Cardiac fibroblast (primary cell): ENCODE measurements around the gene GHDC.

ENCODE experiments used
- DNase-seq, 2 donors: peaks; one replicate each; pipeline versions ENCODE4 v3.0.0 to v3.0.0-alpha.2; 2010; ENCODE audit warnings: low read depth in 2 of 2
- H3K4me3 ChIP-seq, 2 donors: replicated peaks in 1 of 2; 1 replicate in 1 of 2; 2 replicates in 1 of 2; pipeline ENCODE4 v1.5.1; 2011; ENCODE audit warnings: low read depth in 2 of 2, low read length in 2 of 2, mild to moderate bottlenecking in 2 of 2, moderate library complexity in 1 of 2
- TF ChIP-seq, protein P1 (sequence below): IDR thresholded peaks from one replicate; pipeline ENCODE4 v1.5.1; 2011; ENCODE audit warnings: low read depth, mild to moderate bottlenecking, low read length, inconsistent platforms

Gene GHDC

DNA sequence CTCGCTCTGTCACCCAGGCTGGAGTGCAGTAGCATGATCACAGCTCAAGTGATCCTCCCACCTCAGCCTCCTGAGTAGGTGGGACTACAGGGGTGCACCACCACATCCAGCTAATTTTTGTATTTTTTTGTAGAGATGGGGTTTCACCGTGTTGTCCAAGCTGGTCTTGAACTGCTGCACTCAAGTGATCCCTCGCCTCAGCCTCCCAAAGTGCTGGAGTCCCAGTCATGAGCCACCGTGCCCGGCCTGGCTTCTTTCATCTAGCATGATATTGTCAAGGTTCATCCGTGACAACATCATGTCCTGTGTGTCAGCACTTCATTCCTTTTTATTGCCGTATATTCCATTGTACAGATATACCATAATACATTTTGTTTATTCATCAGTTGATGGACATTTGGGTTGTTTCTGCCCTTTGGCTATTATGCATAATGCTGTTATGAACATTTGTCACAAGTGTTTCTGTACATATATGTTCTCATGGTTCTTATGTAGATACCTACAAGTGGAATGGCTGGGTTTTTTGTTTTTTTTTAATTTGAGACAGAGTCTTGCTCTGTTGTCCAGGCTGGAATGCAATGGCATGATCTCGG lies 3.4 kb upstream of the GHDC start:
- TF ChIP-seq, protein P1, sequence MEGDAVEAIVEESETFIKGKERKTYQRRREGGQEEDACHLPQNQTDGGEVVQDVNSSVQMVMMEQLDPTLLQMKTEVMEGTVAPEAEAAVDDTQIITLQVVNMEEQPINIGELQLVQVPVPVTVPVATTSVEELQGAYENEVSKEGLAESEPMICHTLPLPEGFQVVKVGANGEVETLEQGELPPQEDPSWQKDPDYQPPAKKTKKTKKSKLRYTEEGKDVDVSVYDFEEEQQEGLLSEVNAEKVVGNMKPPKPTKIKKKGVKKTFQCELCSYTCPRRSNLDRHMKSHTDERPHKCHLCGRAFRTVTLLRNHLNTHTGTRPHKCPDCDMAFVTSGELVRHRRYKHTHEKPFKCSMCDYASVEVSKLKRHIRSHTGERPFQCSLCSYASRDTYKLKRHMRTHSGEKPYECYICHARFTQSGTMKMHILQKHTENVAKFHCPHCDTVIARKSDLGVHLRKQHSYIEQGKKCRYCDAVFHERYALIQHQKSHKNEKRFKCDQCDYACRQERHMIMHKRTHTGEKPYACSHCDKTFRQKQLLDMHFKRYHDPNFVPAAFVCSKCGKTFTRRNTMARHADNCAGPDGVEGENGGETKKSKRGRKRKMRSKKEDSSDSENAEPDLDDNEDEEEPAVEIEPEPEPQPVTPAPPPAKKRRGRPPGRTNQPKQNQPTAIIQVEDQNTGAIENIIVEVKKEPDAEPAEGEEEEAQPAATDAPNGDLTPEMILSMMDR: no peak
- no peak overlapping the region for H3K4me3 ChIP-seq
- DNase-seq: no peak

DNA sequence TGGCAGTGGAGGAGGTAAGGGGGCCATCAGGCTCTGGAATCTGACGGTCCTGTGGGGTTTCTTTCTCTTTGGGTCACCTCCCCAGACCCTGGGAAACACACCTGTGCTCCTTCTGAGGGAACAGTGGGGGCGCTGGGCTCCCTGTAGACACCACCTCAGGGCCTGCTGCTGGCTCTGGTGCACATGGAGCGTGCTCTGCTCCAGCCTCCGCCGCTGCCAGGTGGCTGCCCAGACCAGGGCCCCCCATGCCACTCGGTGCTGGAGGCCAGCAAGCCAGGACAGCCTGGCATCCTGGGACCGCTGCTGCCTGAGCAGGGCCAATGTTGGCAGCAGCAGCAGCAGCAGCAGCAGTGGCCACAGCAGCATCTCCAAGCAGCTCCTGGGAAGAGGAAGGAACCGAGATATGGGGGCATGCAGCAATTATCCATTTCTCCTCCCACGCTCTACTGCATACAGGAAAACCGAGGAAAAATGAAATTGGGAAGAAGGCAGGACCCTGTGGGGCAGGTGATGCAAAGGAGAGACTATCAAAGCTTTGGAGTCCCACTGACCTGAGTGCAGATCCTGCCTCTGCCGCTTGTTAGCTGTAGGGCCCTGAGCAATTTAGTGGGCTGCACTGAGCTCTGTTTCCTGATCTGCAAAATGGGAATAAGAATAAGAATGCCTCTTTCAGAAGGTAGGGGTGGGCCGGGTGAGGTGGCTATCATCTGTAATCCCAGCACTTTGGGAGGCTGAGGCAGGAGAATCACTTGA lies 902 bp downstream of the GHDC start:
- no peak for DNase-seq
- TF ChIP-seq, protein P1: no peak
- peak overlapping the region in 1 of 2 donors; percentile 75 for H3K4me3 ChIP-seq

DNA sequence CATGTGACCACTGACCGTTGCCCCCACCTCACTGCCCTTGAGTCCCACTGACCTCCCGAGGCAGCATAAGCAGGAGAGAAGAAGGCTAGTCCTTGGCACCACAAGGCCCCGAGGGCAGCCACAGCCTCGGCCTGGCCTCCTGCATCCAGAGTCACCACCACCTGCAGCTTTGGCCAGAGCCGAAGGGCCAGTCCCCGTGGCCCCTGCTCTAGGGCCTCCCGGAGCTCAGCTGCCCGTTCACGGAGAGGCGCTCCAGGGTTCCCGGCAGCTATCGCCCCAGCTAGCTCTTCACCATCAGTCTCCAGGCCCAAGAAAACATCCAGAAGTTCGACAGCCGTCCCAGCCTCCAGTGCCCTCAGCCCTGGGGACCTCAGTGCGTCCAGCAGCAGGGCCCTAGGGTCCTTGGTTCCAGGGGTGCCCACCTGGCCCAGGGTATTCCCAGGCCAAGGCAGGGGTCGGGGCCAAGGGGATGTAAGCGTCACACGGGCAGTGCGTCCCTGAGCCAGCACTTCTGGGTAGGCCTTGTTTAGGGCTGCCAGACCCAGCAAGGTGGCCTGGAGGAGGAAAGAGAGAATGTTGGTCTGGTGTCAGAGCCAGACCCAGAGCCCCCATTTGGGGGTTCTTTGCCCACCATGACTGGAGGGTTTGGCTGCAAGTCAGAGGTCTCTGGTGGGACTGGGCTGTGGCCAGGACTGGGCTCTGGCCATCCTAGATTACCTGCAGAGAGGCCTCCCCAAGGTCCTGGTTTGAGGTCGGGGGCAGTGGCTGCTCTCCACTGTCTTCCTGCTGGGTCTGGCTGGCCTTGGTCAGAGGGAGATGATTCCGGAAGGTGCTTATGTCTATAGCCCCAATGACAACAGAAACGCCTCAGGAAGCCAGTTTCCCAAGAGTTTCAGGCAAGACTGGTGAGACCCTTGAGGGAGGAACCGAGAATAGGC lies 1.8 kb downstream of the GHDC start:
- DNase-seq: no peak
- TF ChIP-seq, protein P1: no peak
- H3K4me3 ChIP-seq: no peak overlapping the region

DNA sequence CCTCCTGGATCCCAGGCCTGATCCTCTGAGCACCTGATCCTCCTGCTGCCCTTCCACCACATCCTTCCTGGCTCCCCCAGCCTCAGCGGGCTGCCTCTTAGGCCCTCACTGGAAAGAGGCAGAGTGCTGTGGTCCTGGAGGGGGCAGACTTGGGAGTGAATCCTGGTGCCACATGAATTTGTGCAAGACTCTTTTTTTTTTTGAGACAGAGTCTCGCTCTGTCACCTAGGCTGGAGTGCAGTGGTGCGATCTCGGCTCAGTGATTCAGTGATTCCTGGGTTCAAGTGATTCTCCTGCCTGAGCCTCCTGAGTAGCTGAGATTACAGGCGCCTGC lies 3.1 kb downstream of the GHDC start:
- TF ChIP-seq, protein P1: no peak
- DNase-seq: no peak
- no peak overlapping the region for H3K4me3 ChIP-seq

DNA sequence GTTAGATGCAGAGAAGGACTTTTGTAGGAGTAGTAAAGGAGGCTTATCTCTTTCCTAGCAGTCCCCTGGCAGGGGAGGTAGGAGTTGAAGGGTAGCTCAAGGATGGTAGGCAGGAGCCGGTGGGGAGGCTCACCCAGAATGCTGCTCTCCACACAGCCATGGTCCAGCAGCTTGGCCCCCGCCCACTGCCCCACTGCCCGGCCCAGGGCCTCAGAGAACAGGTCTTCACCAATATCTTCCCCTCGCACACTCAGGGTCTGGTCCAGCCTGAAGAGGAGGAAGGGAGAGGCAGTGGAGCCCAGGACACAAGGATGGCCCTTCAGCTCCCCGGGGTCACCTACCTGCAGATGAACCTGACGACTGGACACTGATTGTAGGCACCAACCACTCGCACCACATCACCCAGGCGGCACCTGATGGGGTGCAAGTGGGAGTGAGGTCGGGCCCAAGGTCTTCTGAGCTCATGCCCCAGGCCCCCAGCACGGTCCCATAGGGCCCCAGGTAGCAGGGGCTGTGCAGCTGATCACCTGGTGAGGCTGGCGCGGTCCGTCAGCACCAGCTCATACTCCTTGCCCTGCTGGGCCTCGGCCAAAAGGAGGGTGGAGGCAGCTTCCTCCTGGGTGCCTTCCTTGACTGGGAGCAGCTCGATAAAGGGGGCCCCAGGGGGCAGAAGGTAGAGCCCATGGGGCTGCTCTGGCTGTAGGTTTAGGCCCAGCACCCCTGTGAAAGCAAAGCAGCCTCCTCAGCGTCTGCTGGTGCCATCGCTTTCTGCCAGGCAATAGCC lies 3.6 kb downstream of the GHDC start:
- no peak overlapping the region for H3K4me3 ChIP-seq
- TF ChIP-seq, protein P1: no peak
- DNase-seq: no peak

DNA sequence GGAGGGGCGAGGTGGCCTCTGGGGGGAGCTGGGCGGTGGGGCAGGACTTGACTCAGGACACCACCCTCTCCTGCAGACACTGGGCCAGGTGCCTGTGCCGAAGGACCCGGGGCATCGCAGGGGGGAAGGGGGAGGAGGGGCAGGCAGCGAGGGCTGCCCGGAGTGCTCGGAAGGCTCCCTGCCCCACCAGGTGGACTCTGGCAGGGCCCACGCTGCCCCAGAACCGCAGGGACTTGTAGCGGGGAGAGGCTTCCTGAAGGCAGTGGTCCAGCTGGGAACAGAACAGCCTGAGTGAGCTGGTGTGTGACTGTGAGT lies 4.7 kb downstream of the GHDC start:
- H3K4me3 ChIP-seq: no peak overlapping the region
- TF ChIP-seq, protein P1: no peak
- no peak for DNase-seq
